Stomach (tissue), 4 donors: ENCODE results near the gene MTMR6.

Source experiments
- EP300 ChIP-seq: sonication (generic); formaldehyde crosslinking; IDR thresholded peaks from one replicate; pipeline ENCODE4 v1.6.1; 2017; ENCODE audit warnings: antibody characterized with exemption
- POLR2A ChIP-seq, 4 donors: fragments of 450-650 bp; IDR thresholded peaks; one replicate each; pipeline ENCODE4 v1.6.1; 2016; ENCODE audit warnings: antibody characterized with exemption in 4 of 4, control low read depth in 2 of 4, mild to moderate bottlenecking in 1 of 4, moderate library complexity in 1 of 4
- TF ChIP-seq, protein P1 (sequence below), 7 experiments: fragments of 450-650 bp in 4 of 7; fragments of 200-600 bp in 3 of 7; sonication (generic) in 3 of 7; IDR thresholded peaks; one replicate each; pipeline ENCODE4 v1.5.1; 2016 to 2019; ENCODE audit warnings: antibody characterized with exemption in 7 of 7, control low read depth in 2 of 7, mild to moderate bottlenecking in 1 of 7

DNA sequence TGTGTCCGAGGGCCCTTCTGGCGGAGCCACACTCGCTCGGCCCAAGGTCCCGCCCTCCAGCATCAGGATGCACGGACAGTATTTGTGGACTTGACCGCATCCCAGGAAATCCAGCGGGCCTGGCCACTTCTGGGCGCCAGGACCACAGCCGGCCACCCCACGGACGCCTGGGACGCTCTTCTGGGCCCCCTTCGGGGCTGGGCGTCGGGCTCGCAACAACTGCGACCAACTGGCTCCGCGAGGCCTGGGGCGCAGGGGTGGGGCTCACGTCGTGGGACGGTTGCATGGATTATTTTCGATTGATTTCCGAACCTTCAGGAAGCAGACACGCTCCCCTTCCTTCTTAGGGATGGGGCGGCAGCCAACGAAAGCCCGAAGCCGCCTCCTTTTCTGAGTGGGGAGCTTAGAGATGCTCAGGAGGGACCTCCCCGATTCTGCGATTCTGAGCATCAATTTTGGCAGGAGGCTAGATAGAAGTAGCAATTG lies 13.6 kb upstream of the MTMR6 start:
- TF ChIP-seq, protein P1, sequence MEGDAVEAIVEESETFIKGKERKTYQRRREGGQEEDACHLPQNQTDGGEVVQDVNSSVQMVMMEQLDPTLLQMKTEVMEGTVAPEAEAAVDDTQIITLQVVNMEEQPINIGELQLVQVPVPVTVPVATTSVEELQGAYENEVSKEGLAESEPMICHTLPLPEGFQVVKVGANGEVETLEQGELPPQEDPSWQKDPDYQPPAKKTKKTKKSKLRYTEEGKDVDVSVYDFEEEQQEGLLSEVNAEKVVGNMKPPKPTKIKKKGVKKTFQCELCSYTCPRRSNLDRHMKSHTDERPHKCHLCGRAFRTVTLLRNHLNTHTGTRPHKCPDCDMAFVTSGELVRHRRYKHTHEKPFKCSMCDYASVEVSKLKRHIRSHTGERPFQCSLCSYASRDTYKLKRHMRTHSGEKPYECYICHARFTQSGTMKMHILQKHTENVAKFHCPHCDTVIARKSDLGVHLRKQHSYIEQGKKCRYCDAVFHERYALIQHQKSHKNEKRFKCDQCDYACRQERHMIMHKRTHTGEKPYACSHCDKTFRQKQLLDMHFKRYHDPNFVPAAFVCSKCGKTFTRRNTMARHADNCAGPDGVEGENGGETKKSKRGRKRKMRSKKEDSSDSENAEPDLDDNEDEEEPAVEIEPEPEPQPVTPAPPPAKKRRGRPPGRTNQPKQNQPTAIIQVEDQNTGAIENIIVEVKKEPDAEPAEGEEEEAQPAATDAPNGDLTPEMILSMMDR (IDR thresholded peaks at IDR 0.05): no peak
- TF ChIP-seq POLR2A (IDR thresholded peaks at IDR 0.05) (no peak), EP300 (no peak)
